MCF 10A (cell line): ENCODE measurements around the gene POU2AF2. TPM values are rescaled to one million over a fixed set of nuclear protein-coding genes. Genes with fewer than 3 reads are reported as not detected.

Experiments
- BruUV-seq: library from RNA; stranded (reverse); fragments of 400-500 nt; replicated peaks from 2 replicates; lab custom pipeline; 2021; lab: Mats Ljungman, UMichigan
- CTCF ChIA-PET: fragments of 300-600 bp; sonication (Branson Sonifier 250); formaldehyde crosslinking; extraction: SDS; loops from one replicate; lab custom pipeline; 2021; ENCODE audit warnings: antibody characterized with exemption, inconsistent platforms; lab: Yijun Ruan, JAX
- POLR2A ChIA-PET: fragments of 300-600, 350-650 bp; sonication (Branson Sonifier 250); formaldehyde crosslinking; extraction: SDS; loops from one replicate; lab custom pipeline; 2020; ENCODE audit warnings: antibody characterized with exemption, inconsistent platforms; lab: Yijun Ruan, JAX
- DNase-seq: peaks from one replicate; pipeline ENCODE4 v3.0.0-alpha.2; 2018; ENCODE audit not compliant: unreplicated experiment
- H3K27ac Mint-ChIP-seq: one replicate; pipeline ENCODE4 v1.8.0; 2022; ENCODE audit warnings: mild to moderate bottlenecking, low read depth, mixed read lengths; ENCODE audit not compliant: unreplicated experiment
- H3K27me3 Mint-ChIP-seq: one replicate; pipeline ENCODE4 v1.8.0; 2022; ENCODE audit warnings: mixed read lengths; ENCODE audit not compliant: insufficient read depth, unreplicated experiment
- H3K36me3 Mint-ChIP-seq: one replicate; pipeline ENCODE4 v1.8.0; 2022; ENCODE audit warnings: mild to moderate bottlenecking, moderate library complexity, mixed read lengths; ENCODE audit not compliant: insufficient read depth, unreplicated experiment
- H3K4me1 Mint-ChIP-seq: one replicate; pipeline ENCODE4 v1.8.0; 2022; ENCODE audit warnings: mixed read lengths; ENCODE audit not compliant: insufficient read depth, unreplicated experiment
- H3K4me3 Mint-ChIP-seq: one replicate; pipeline ENCODE4 v1.8.0; 2022; ENCODE audit warnings: mild to moderate bottlenecking, moderate library complexity, mixed read lengths; ENCODE audit not compliant: unreplicated experiment
- H3K9me3 Mint-ChIP-seq: one replicate; pipeline ENCODE4 v1.8.0; 2022; ENCODE audit warnings: mixed read lengths; ENCODE audit not compliant: unreplicated experiment
- intact Hi-C: fragments of 100-400 bp; cut with micrococcal nuclease; formaldehyde crosslinking; loops from 2 replicates; pipeline ENCODE4 v1.14.1; 2022
- total RNA-seq: library from RNA; stranded (reverse); gene quantifications from 2 replicates; pipeline ENCODE4 v1.2.3, GENCODE V29; 2022
- TF ChIP-seq, protein P1 (sequence below): fragments of 200-600 bp; IDR thresholded peaks from one replicate; pipeline ENCODE4 v1.8.0; 2022; ENCODE audit warnings: antibody characterized with exemption, mild to moderate bottlenecking; ENCODE audit not compliant: unreplicated experiment

The POU2AF2 gene
- total RNA-seq, 1 experiment from 2014 or later = not detected

DNA sequence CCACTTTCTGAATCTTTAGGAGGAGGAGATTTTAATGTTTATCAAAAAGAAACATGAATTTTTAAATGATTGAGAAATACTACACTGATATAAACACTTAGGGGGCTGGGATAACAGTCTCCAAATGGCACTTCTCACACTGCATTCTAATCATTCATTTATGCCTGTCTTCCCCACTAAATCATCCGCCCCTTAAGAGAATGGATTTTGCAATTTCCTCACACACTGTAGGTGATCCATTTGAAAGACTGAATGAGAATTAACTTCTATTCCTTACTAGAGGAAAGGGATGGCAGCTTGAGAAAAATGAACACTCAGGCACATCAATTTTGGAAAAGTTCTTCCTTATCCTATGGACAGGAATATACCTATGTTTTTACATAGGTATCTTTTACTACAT lies 7.6 kb upstream of the POU2AF2 start:
- Mint-ChIP-seq H3K9me3 (no peaks in the 10 kb centered on the region), H3K4me1 (no peaks in the 10 kb centered on the region), H3K36me3 (no peaks in the 10 kb centered on the region), H3K27me3 (peaks cover 68% of the 10 kb centered on the region), H3K4me3 (no peak overlapping the region), H3K27ac (no peak overlapping the region)
- intact Hi-C loops = loop anchor here (10.0 kb wide), 1 partner anchor 523 kb away; the partner anchor contains the start of gene ARHGAP20
- TF ChIP-seq, protein P1, sequence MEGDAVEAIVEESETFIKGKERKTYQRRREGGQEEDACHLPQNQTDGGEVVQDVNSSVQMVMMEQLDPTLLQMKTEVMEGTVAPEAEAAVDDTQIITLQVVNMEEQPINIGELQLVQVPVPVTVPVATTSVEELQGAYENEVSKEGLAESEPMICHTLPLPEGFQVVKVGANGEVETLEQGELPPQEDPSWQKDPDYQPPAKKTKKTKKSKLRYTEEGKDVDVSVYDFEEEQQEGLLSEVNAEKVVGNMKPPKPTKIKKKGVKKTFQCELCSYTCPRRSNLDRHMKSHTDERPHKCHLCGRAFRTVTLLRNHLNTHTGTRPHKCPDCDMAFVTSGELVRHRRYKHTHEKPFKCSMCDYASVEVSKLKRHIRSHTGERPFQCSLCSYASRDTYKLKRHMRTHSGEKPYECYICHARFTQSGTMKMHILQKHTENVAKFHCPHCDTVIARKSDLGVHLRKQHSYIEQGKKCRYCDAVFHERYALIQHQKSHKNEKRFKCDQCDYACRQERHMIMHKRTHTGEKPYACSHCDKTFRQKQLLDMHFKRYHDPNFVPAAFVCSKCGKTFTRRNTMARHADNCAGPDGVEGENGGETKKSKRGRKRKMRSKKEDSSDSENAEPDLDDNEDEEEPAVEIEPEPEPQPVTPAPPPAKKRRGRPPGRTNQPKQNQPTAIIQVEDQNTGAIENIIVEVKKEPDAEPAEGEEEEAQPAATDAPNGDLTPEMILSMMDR = no peak
- ChIA-PET POLR2A (interaction anchor here (0.6 kb wide), 1 partner anchor 90 kb away, joined by 4 read pairs; no protein-coding TSS in a partner anchor), CTCF (interaction anchor here (0.5 to 0.9 kb wide), 3 partner anchors 8 to 217 kb away, joined by 3 to 4 read pairs (median 3); no protein-coding TSS in a partner anchor)
- DNase-seq = no peak
- BruUV-seq = no TSS peak

DNA sequence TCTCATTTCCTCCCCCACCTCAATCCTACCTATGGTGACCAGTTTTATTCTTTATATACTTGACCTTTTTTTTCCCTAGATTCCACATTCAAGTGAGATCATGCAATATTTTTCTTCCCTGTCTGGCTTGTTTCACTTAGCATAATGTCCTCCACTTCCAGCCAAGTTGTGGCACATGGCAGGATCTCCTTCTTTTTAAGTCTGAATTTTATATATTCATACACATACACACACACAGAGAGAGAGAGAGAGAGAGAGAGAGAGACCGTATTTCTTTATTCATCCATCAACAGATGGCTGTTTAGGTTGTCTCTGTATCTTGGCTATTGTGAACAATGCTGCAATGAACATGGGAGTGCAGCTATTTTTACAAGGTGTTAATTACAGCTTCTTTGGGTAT lies 1.4 kb downstream of the POU2AF2 start:
- no peak overlapping the region for H3K4me3 Mint-ChIP-seq

DNA sequence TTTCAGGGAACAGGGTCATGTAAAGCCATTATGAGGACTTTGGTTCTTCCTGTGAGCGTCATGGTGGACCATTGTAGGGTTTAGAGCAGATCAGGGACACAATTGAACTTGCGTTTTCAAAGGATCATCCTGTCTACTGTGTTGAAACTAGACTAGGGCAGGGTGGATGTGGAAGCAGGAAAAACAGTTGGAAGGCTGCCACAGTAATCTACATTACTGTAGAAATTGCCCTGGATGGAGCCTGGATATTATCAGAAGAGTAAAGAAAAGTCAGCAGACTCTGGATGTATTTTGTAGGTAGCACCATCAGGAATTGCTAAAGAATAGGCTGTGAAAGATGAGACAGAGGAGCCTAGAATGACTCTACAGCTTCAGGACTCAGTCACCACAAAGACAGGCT lies 5.4 kb downstream of the POU2AF2 start:
- H3K4me1 Mint-ChIP-seq = no peaks in the 10 kb centered on the region
- intact Hi-C loops = no loop called here
- no peak for DNase-seq
- H3K4me3 Mint-ChIP-seq = no peak overlapping the region
- peaks cover 16% of the 10 kb centered on the region for H3K27me3 Mint-ChIP-seq
- POLR2A ChIA-PET = no interaction called here
- BruUV-seq = no TSS peak
- CTCF ChIA-PET = no interaction called here
- H3K27ac Mint-ChIP-seq = no peak overlapping the region
- no peaks in the 10 kb centered on the region for H3K36me3 Mint-ChIP-seq
- H3K9me3 Mint-ChIP-seq = no peaks in the 10 kb centered on the region
- TF ChIP-seq, protein P1 = no peak

More for the DNA sequence above, 1.4 kb downstream of the POU2AF2 start:
- ChIA-PET CTCF (no interaction called here), POLR2A (no interaction called here)
- TF ChIP-seq, protein P1 = no peak
- BruUV-seq = no TSS peak
- Mint-ChIP-seq H3K36me3 (no peaks in the 10 kb centered on the region), H3K27me3 (peaks cover 56% of the 10 kb centered on the region), H3K4me1 (no peaks in the 10 kb centered on the region), H3K27ac (no peak overlapping the region), H3K9me3 (no peaks in the 10 kb centered on the region)
- no peak for DNase-seq
- intact Hi-C loops = no loop called here

DNA sequence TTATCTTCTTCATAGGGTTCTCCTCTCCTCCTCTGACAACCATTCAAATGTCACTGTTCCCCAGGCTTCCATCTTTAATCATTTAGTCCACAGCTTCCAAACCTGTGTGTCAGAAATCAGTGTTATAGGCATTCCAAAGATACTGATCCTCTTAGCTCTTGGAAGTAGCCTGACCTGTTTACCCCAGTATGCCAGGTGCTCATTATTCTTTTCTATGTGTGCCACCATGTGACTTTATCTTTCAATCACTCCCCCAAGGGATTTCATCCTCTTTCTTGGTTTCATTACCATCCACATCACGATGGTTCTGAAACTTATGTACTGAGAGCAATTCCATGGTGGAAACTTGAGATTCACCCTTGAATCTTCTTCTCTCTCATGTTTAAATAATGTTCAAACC lies 7.6 kb downstream of the POU2AF2 start:
- H3K36me3 Mint-ChIP-seq = no peaks in the 10 kb centered on the region
- POLR2A ChIA-PET = no interaction called here
- TF ChIP-seq, protein P1 = no peak
- no peaks in the 10 kb centered on the region for H3K4me1 Mint-ChIP-seq
- H3K27ac Mint-ChIP-seq = no peak overlapping the region
- CTCF ChIA-PET = no interaction called here
- no peaks in the 10 kb centered on the region for H3K27me3 Mint-ChIP-seq
- intact Hi-C loops = no loop called here
- no peak for DNase-seq
- no peaks in the 10 kb centered on the region for H3K9me3 Mint-ChIP-seq
- BruUV-seq = no TSS peak
- H3K4me3 Mint-ChIP-seq = no peak overlapping the region
